ENCODE measurements around the gene TRPM3. TPM values are rescaled to one million over a fixed set of nuclear protein-coding genes. Genes with fewer than 3 reads are reported as not detected.

TRPM3 gene
- total RNA-seq, 4 donors from 2014 or later, result under 0.01 to 0.26 (median under 0.01) TPM

DNA sequence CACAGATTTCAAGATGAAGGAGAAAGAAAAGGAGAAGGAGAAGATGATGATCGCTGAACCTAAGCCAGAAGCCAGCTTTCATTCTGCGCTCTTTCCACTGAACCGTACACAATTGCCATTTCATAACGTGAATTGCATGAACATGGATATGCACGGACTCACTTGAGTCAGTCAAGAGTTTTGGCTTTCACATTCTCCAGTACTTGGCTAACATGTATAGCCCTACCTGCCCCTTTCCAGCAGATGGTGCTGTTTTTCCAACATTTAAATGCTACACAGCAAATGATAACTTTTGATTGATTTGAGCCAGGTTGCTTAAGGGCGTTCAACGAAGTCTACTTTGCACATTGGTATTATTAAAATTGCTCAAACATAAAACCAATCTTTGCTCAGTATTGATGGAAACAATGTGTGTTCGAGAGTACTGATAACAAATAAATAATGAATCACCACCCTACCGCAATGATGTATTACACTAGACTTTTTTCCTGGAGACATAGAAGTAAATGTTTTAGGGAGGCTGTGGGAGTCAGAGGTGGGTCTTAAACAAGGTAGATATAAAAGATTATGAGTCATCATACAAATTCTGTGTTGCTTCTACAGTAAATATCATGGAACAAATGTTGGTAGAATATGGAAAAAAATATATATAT is 196.4 kb downstream of the TRPM3 start:
- TF ChIP-seq POLR2A (IDR thresholded peaks at IDR 0.05), result no peak
- TF ChIP-seq, protein P1, sequence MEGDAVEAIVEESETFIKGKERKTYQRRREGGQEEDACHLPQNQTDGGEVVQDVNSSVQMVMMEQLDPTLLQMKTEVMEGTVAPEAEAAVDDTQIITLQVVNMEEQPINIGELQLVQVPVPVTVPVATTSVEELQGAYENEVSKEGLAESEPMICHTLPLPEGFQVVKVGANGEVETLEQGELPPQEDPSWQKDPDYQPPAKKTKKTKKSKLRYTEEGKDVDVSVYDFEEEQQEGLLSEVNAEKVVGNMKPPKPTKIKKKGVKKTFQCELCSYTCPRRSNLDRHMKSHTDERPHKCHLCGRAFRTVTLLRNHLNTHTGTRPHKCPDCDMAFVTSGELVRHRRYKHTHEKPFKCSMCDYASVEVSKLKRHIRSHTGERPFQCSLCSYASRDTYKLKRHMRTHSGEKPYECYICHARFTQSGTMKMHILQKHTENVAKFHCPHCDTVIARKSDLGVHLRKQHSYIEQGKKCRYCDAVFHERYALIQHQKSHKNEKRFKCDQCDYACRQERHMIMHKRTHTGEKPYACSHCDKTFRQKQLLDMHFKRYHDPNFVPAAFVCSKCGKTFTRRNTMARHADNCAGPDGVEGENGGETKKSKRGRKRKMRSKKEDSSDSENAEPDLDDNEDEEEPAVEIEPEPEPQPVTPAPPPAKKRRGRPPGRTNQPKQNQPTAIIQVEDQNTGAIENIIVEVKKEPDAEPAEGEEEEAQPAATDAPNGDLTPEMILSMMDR (IDR thresholded peaks at IDR 0.05), result peak; percentile 35 to 71 (median 51)
- Histone ChIP-seq H3K27ac (no peak overlapping the region), H3K27me3 (no peaks in the 10 kb centered on the region), H3K36me3 (no peaks in the 10 kb centered on the region), H3K4me3 (peak overlapping the region in 1 of 4 donors; percentile 12), H3K9me3 (no peaks in the 10 kb centered on the region), H3K4me1 (peaks cover 0 to 6% (median 0%) of the 10 kb centered on the region in 3 donors)
- intact Hi-C loops (cut with DNase I), result no loop called here
- DNase-seq, result no peak
- WGBS, 2 donors, result 6 to 22% methylated on average over 9 of the region's 9 CpGs

DNA sequence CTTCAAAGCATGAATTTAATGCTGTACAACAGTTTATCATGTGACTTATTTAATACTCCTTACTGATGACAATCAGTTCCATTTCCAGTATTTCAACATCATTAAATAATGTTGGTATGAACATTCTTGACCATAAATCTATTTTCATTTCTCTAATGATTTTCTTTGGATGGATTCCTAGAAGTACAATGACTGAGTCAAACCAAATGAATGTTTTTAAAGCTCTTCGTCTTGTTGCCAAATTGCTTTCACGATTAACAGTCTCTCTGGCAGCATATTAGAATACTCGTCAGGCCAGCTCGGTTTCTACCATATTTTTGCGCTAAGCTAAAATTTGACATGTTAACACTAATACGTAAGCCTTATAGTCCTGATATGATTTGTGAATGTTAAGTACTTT is 197.0 kb downstream of the TRPM3 start:
- no peak for DNase-seq
- Histone ChIP-seq H3K4me3 (peak overlapping the region in 1 of 4 donors; percentile 12), H3K36me3 (no peaks in the 10 kb centered on the region), H3K27ac (no peak overlapping the region), H3K9me3 (no peaks in the 10 kb centered on the region), H3K27me3 (no peaks in the 10 kb centered on the region), H3K4me1 (peaks cover 0 to 6% (median 0%) of the 10 kb centered on the region in 3 donors)
- WGBS, 2 donors, result 24% methylated on average over 6 of the region's 6 CpGs
- intact Hi-C loops (cut with DNase I), result no loop called here
- TF ChIP-seq POLR2A (IDR thresholded peaks at IDR 0.05), result no peak
- TF ChIP-seq, protein P1 (IDR thresholded peaks at IDR 0.05), result no peak

DNA sequence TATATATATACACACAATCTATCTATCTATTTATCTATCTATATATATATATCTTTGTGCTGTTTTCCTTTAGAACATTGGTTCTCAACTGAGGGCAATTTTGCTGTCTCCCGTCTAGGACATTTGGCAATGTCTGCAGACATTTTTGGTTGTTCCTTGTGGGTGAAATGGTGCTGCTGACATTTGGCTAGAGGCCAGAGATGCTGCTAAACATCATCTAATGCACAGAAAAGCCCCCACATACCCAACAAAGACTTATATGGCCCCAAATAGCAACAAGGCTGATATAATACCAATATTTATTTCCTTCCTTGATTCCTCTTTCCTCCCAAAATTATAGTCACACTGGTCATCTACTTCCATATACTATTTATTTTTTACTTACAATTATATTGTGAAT is 197.5 kb downstream of the TRPM3 start:
- H3K4me3 ChIP-seq, result no peak overlapping the region
- H3K9me3 ChIP-seq, result no peaks in the 10 kb centered on the region
- WGBS, 2 donors, result 24 to 25% methylated on average over 1 of the region's 1 CpG
- TF ChIP-seq POLR2A (IDR thresholded peaks at IDR 0.05), result no peak
- TF ChIP-seq, protein P1 (IDR thresholded peaks at IDR 0.05), result no peak
- DNase-seq, result no peak
- H3K27me3 ChIP-seq, result no peaks in the 10 kb centered on the region
- peaks cover 0 to 6% (median 0%) of the 10 kb centered on the region in 3 donors for H3K4me1 ChIP-seq
- no peak overlapping the region for H3K27ac ChIP-seq
- intact Hi-C loops (cut with DNase I), result no loop called here
- H3K36me3 ChIP-seq, result no peaks in the 10 kb centered on the region

DNA sequence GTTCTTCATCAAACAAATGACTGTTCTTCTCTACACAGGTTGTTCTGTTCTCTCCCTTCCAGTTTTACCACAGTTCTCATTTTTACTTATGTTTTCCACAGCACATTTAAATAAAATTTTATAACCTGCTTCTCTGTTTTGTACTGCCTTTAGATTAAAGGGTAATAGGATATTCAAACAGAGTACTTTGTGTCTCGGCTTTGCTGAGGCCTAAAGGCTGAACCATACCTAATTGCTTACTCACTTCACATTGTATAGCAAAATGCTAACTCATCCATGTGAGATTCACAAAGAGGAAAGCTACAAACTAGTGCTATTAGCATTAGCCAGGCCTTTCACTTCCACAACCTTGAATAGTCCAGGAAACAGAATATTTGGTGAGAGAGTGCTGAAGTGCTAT is 200.3 kb downstream of the TRPM3 start:
- Histone ChIP-seq H3K4me1 (peaks cover 0 to 6% (median 0%) of the 10 kb centered on the region in 3 donors), H3K4me3 (no peak overlapping the region), H3K27ac (no peak overlapping the region), H3K9me3 (no peaks in the 10 kb centered on the region), H3K36me3 (no peaks in the 10 kb centered on the region), H3K27me3 (no peaks in the 10 kb centered on the region)
- no peak for DNase-seq
- WGBS, 2 donors, result 53 to 58% methylated on average over 1 of the region's 1 CpG
- intact Hi-C loops (cut with DNase I), result no loop called here
- TF ChIP-seq, protein P1 (IDR thresholded peaks at IDR 0.05), result no peak
- TF ChIP-seq POLR2A (IDR thresholded peaks at IDR 0.05), result no peak

DNA sequence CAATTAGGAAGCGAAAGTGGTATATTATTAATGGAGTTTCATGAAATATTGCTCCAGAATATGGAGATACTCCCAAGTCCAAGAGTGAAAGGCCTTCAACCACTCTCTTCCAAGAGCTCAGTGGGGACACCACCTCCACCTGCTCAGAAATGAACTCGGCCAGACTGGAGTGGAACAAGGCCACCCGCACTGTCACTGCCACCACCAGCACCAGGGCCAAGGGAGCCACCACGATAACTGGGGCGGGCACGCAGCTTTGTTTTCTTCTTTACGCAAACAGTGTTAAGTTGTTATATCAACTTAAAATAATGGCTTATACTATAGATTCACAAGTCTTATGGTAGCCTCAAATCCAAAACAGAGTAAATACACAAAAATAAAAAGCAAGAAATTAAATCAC is 204.1 kb downstream of the TRPM3 start:
- no peak overlapping the region for H3K27ac ChIP-seq
- H3K4me1 ChIP-seq, result no peaks in the 10 kb centered on the region
- WGBS, 2 donors, result 89 to 92% methylated on average over 7 of the region's 7 CpGs
- intact Hi-C loops (cut with DNase I), result no loop called here
- DNase-seq, result no peak
- TF ChIP-seq POLR2A (IDR thresholded peaks at IDR 0.05), result no peak
- TF ChIP-seq, protein P1 (IDR thresholded peaks at IDR 0.05), result no peak
- H3K9me3 ChIP-seq, result no peaks in the 10 kb centered on the region
- no peak overlapping the region for H3K4me3 ChIP-seq
- H3K36me3 ChIP-seq, result no peaks in the 10 kb centered on the region
- no peaks in the 10 kb centered on the region for H3K27me3 ChIP-seq

All from esophagus squamous epithelium (tissue), 5 donors.